K562 (cell line): ENCODE results near the gene CTNNA3. TPM values are rescaled to one million over a fixed set of nuclear protein-coding genes. Genes with fewer than 3 reads are reported as not detected.

Experiments used
- ATAC-seq: fragments of 200-7000 bp; cut with Tn5 transposase; 3 replicates; pipeline ENCODE4 v1.9.1; 2020; ENCODE audit warnings: moderate library complexity
- BruUV-seq: library from RNA; stranded (reverse); fragments of 400-500 nt; replicated peaks from 2 replicates; lab custom pipeline; 2021; lab: Mats Ljungman, UMichigan
- CTCF ChIA-PET: fragments of 300-600 bp; formaldehyde crosslinking; extraction: SDS; loops from one replicate; lab custom pipeline; 2021; ENCODE audit warnings: low intra/inter-chr PET ratio; lab: Yijun Ruan, JAX
- POLR2A ChIA-PET: fragments of 300-600, 350-650 bp; sonication (Branson Sonifier 250); formaldehyde crosslinking; extraction: SDS; loops from one replicate; lab custom pipeline; 2021; ENCODE audit warnings: antibody characterized with exemption, inconsistent platforms; lab: Yijun Ruan, JAX
- DNase-seq, 4 experiments: peaks; one replicate each; pipeline versions ENCODE4 v3.0.0 to v3.0.0-alpha.2; 2011 to 2018; ENCODE audit warnings: low spot score in 3 of 4, mixed read lengths in 3 of 4; ENCODE audit errors: extremely low read depth in 1 of 4
- FAIRE-seq: peaks from 2 replicates; lab custom pipeline; 2011; peaks lifted over from hg19 to GRCh38; lab: Jason Lieb, UNC
- H2AFZ ChIP-seq: 2 replicates; pipeline ENCODE4 v1.6.0; 2011; ENCODE audit warnings: low read depth, low read length, control low read depth, inconsistent platforms
- H3K27ac ChIP-seq: fragments of 200-600 bp; 3 replicates; pipeline ENCODE4 v1.8.0; 2011; ENCODE audit warnings: low read depth, mild to moderate bottlenecking, control low read depth, inconsistent platforms, low read length, moderate library complexity, mixed read lengths; ENCODE audit errors: extremely low read depth
- H3K27me3 ChIP-seq, 2 experiments: fragments of 300-600 bp in 1 of 2; 2 replicates in 1 of 2; 3 replicates in 1 of 2; pipeline versions ENCODE4 v1.6.0 to v1.8.0; 2011; ENCODE audit warnings: inconsistent platforms in 2 of 2, low read length in 2 of 2, mild to moderate bottlenecking in 1 of 2, mixed read lengths in 1 of 2, moderate library complexity in 1 of 2; ENCODE audit not compliant: control insufficient read depth in 2 of 2, insufficient read depth in 2 of 2
- H3K36me3 ChIP-seq: fragments of 300-600 bp; 3 replicates; pipeline ENCODE4 v1.8.0; 2011; ENCODE audit warnings: mild to moderate bottlenecking, low read length, inconsistent platforms; ENCODE audit not compliant: control insufficient read depth, insufficient read depth
- H3K4me1 ChIP-seq, 2 experiments: fragments of 200-600 bp in 1 of 2; replicated peaks in 1 of 2; 2 replicates in 1 of 2; 3 replicates in 1 of 2; pipeline versions ENCODE4 v1.5.1 to v1.8.0; 2011; ENCODE audit warnings: inconsistent platforms in 2 of 2, low read length in 2 of 2, mild to moderate bottlenecking in 1 of 2, mixed read lengths in 1 of 2, moderate library complexity in 1 of 2; ENCODE audit not compliant: control insufficient read depth in 2 of 2, insufficient read depth in 2 of 2
- H3K4me2 ChIP-seq: 2 replicates; pipeline ENCODE4 v1.6.1; 2011; ENCODE audit warnings: low read length, control low read depth, inconsistent platforms, mixed read lengths; ENCODE audit not compliant: insufficient read depth
- H3K4me3 ChIP-seq: fragments of 200-600 bp; sonication (generic), shearing (Covaris generic); 2 replicates; pipeline ENCODE4 v1.5.1; 2016; ENCODE audit warnings: control low read depth, inconsistent platforms
- H3K79me2 ChIP-seq: fragments of 200-600 bp; 3 replicates; pipeline ENCODE4 v1.8.0; 2011; ENCODE audit warnings: low read length, inconsistent platforms; ENCODE audit not compliant: control insufficient read depth, insufficient read depth
- H3K9ac ChIP-seq, 2 experiments: 2 replicates each; pipeline versions ENCODE4 v1.6.0 to v1.6.1; 2011; ENCODE audit warnings: low read depth in 2 of 2, low read length in 2 of 2, control low read depth in 1 of 2, inconsistent platforms in 1 of 2, mild to moderate bottlenecking in 1 of 2, mixed read lengths in 1 of 2; ENCODE audit not compliant: insufficient read depth in 1 of 2
- H3K9me1 ChIP-seq: one replicate; pipeline ENCODE4 v1.6.0; 2011; ENCODE audit warnings: inconsistent platforms, mild to moderate bottlenecking, low read length, moderate library complexity; ENCODE audit not compliant: control insufficient read depth, insufficient read depth
- H3K9me3 ChIP-seq: replicated peaks from 2 replicates; pipeline ENCODE4 v1.5.1; 2011; ENCODE audit warnings: low read depth, low read length, inconsistent platforms; ENCODE audit not compliant: control insufficient read depth, insufficient read depth
- H4K20me1 ChIP-seq: replicated peaks from 2 replicates; pipeline ENCODE4 v1.6.1; 2011; ENCODE audit warnings: low read length, inconsistent platforms, mixed read lengths; ENCODE audit not compliant: control insufficient read depth, insufficient read depth
- BCL6 ChIP-seq: fragments of 250-450 bp; sonication (Bioruptor Pico); IDR thresholded peaks from 2 replicates; pipeline ENCODE4 v1.4.0; 2020
- BRD4 ChIP-seq: fragments of 200-600 bp; sonication (generic); IDR thresholded peaks from 2 replicates; pipeline ENCODE4 v1.6.1; 2017; ENCODE audit warnings: inconsistent platforms
- CBFB ChIP-seq: sonication (generic); formaldehyde crosslinking; IDR thresholded peaks from 2 replicates; pipeline ENCODE4 v1.4.0; 2020; ENCODE audit warnings: mild to moderate bottlenecking, missing genetic modification reagents
- CHD1 ChIP-seq: fragments of 200-600 bp; sonication (generic); IDR thresholded peaks from one replicate; pipeline ENCODE4 v1.6.1; 2012; ENCODE audit warnings: mild to moderate bottlenecking, moderate library complexity, low read length, inconsistent platforms
- FOXJ2 ChIP-seq: fragments of 200-800 bp; sonication (Bioruptor generic); IDR thresholded peaks from 2 replicates; pipeline ENCODE4 v1.6.1; 2016; ENCODE audit warnings: missing genetic modification characterization, missing compliant biosample characterization
- MEIS2 ChIP-seq: fragments of 450-650 bp; IDR thresholded peaks from 2 replicates; pipeline ENCODE4 v1.6.1; 2014; ENCODE audit warnings: mild to moderate bottlenecking; ENCODE audit not compliant: partially characterized antibody
- POLR2AphosphoS2 ChIP-seq: IDR thresholded peaks from 2 replicates; pipeline ENCODE4 v1.6.1; 2012; ENCODE audit warnings: low read length, improper control_type of control experiment
- POLR2AphosphoS5 ChIP-seq: IDR thresholded peaks from 2 replicates; pipeline ENCODE4 v1.6.1; 2011; ENCODE audit warnings: mild to moderate bottlenecking, low read depth, low read length, moderate library complexity; ENCODE audit not compliant: control insufficient read depth, insufficient read depth
- SETDB1 ChIP-seq: IDR thresholded peaks from one replicate; pipeline ENCODE4 v1.6.1; 2012; ENCODE audit warnings: low read length, control low read depth, inconsistent platforms
- U2AF1 ChIP-seq: fragments of 200-400 bp; formaldehyde crosslinking; optimal IDR thresholded peaks from 2 replicates; pipeline ENCODE3; 2017; ENCODE audit warnings: mild to moderate bottlenecking, low read depth, low read length, moderate library complexity
- WGBS: fragments of 100-300 bp; shearing (Covaris generic); methylation state at CpG from one replicate; pipeline ENCODE4 v1.1.6; 2016; ENCODE audit warnings: low coverage, mixed read lengths; ENCODE audit not compliant: insufficient coverage; ENCODE audit errors: missing lambda C conversion rate; 5-methylcytosine and 5-hydroxymethylcytosine counted together
- in situ Hi-C: fragments of 300-500 bp; cut with MboI; formaldehyde crosslinking; loops from 4 replicates; pipeline ENCODE4 v1.15.0; 2018; ENCODE audit warnings: inconsistent platforms, mixed read lengths
- intact Hi-C: fragments of 100-400 bp; cut with micrococcal nuclease; formaldehyde crosslinking; loops from 2 replicates; pipeline ENCODE4 v1.14.2; 2022
- polyA plus RNA-seq, 8 experiments: library from polyadenylated mRNA; depleted of rRNA in 4 of 8; stranded (reverse) in 5 of 8; unstranded in 3 of 8; fragments of >200 nt; fragmentation: Nextera tagmentation in 2 of 8; fragmentation: Illumina TruSeq in 1 of 8; extraction: Ambion mirVana in 2 of 8; extraction: Trizol in 1 of 8; gene quantifications; 2 replicates each; pipeline versions ENCODE4 v1.2.1 to v1.2.3, GENCODE V29; 2011 to 2014; ENCODE audit warnings: inconsistent platforms in 1 of 8, missing spikeins in 1 of 8
- total RNA-seq, 7 experiments: library from RNA; depleted of rRNA in 6 of 7; stranded (reverse); fragments of >200 nt in 6 of 7; fragmentation: Illumina TruSeq in 2 of 7; extraction: Trizol in 2 of 7; gene quantifications; 2 replicates each; pipeline versions ENCODE4 v1.2.1 to v1.2.3, GENCODE V29; 2011 to 2021; ENCODE audit warnings: low replicate concordance in 1 of 7
- TF ChIP-seq, protein P1 (sequence below): sonication (generic); formaldehyde crosslinking; IDR thresholded peaks from 2 replicates; pipeline ENCODE4 v1.8.0; 2022; ENCODE audit warnings: mild to moderate bottlenecking, missing genetic modification reagents
- TF ChIP-seq, protein P2 (sequence below): fragments of 250-450 bp; sonication (Bioruptor Pico); IDR thresholded peaks from 2 replicates; pipeline ENCODE4 v1.8.0; 2022; ENCODE audit warnings: moderate library complexity, mild to moderate bottlenecking, inconsistent platforms
- TF ChIP-seq, protein P3 (sequence below): fragments of 450-650 bp; formaldehyde crosslinking; IDR thresholded peaks from 2 replicates; pipeline ENCODE4 v1.4.0; 2022; ENCODE audit warnings: missing genetic modification characterization
- TF ChIP-seq, protein P4 (sequence below): IDR thresholded peaks from 3 replicates; pipeline ENCODE4 v1.6.1; 2011; ENCODE audit warnings: borderline replicate concordance, mild to moderate bottlenecking; ENCODE audit not compliant: insufficient read length, insufficient read depth

Gene CTNNA3
- total and polyA plus RNA-seq, 9 of the 15 experiments (the other 6 are each of a cell fraction or from before 2014, with no cell fraction given): 0.04 TPM; not detected in 8

DNA sequence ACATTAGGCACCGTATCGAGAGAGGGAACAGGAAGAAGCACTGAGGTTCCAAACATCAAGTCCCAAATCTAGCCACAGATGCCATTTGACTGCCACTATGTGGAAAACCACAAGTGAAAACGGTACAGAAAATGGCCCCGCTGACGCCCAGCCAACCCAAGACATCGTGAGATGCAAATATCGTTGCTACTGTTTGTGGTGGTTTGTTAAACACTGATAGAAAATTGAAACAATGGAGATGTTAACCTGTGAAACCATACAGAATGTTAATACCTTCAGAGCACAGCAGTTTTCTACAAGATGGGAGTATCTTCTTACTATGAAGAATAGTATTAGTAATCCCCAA is 922.5 kb downstream of the CTNNA3 start (continued):
- no peak for TF ChIP-seq BCL6 (CRISPR knock-in tag)

DNA sequence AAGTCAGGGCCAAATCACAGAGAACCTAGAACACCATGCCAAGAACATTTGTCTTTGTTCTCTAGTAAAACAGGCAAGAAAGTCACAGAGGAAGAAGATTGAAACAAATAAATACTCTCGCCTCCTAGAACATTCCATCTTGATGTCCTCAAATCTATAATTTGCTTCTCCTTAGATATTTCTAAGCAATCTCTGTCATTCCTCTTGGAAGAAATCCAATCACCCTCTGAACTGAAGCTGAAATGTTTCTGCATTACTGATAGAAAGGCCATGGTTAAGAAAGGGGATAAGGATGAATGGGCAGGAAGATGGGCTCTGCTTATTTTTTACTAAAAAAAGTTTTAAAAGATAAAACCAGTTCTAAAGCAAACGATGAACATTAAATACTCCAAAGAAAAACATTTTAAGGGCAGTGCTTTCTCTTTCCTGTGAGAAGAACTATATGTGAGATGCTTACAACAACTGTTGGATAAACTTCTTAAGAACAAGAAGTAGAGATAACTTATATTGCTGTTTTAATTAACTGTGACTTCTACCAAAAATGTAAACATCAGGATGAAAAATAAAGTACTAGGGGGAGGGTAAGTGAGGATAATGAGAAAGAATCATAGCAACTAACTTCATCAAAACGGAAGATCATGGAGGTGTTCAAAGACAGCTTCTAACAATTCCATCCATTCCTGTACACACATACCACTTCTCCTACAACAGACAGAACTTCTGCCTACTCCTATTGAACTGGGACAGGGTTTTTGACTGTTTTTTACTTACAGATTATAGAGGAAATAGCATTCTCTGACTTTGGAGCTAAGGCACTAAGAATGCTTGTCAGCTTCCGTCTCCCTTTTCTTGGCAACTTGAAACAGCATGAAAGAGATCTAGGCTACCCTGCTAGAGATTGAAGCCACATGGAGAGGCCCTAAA is 923.2 kb downstream of the CTNNA3 start:
- H3K9ac ChIP-seq: no peak overlapping the region
- intact Hi-C loops (no loop called here), in situ Hi-C loops (no loop called here)
- H3K79me2 ChIP-seq: no peaks in the 10 kb centered on the region
- H3K4me3 ChIP-seq: no peak overlapping the region
- no peaks in the 10 kb centered on the region for H4K20me1 ChIP-seq
- 1% methylated on average over 4 of the region's 4 CpGs for WGBS
- H3K27me3 ChIP-seq: no peaks in the 10 kb centered on the region
- no TSS peak for BruUV-seq
- no peak overlapping the region for H2AFZ ChIP-seq
- no peaks in the 10 kb centered on the region for H3K4me1 ChIP-seq
- no peak overlapping the region for H3K4me2 ChIP-seq
- ChIA-PET CTCF (no interaction called here), POLR2A (no interaction called here)
- no peaks in the 10 kb centered on the region for H3K9me1 ChIP-seq
- no peak overlapping the region for H3K27ac ChIP-seq
- no peaks in the 10 kb centered on the region for H3K9me3 ChIP-seq
- ATAC-seq: no peak
- no peak for FAIRE-seq
- DNase-seq: no peak
- no peaks in the 10 kb centered on the region for H3K36me3 ChIP-seq
- no peak for TF ChIP-seq BRD4
- TF ChIP-seq POLR2AphosphoS2: no peak
- TF ChIP-seq, protein P1, sequence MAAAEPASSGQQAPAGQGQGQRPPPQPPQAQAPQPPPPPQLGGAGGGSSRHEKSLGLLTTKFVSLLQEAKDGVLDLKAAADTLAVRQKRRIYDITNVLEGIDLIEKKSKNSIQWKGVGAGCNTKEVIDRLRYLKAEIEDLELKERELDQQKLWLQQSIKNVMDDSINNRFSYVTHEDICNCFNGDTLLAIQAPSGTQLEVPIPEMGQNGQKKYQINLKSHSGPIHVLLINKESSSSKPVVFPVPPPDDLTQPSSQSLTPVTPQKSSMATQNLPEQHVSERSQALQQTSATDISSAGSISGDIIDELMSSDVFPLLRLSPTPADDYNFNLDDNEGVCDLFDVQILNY (CRISPR knock-in tag): no peak
- no peak for TF ChIP-seq FOXJ2 (tag)
- no peak for TF ChIP-seq CHD1
- TF ChIP-seq, protein P2, sequence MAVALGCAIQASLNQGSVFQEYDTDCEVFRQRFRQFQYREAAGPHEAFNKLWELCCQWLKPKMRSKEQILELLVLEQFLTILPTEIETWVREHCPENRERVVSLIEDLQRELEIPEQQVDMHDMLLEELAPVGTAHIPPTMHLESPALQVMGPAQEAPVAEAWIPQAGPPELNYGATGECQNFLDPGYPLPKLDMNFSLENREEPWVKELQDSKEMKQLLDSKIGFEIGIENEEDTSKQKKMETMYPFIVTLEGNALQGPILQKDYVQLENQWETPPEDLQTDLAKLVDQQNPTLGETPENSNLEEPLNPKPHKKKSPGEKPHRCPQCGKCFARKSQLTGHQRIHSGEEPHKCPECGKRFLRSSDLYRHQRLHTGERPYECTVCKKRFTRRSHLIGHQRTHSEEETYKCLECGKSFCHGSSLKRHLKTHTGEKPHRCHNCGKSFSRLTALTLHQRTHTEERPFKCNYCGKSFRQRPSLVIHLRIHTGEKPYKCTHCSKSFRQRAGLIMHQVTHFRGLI (CRISPR knock-in tag): no peak
- TF ChIP-seq, protein P3, sequence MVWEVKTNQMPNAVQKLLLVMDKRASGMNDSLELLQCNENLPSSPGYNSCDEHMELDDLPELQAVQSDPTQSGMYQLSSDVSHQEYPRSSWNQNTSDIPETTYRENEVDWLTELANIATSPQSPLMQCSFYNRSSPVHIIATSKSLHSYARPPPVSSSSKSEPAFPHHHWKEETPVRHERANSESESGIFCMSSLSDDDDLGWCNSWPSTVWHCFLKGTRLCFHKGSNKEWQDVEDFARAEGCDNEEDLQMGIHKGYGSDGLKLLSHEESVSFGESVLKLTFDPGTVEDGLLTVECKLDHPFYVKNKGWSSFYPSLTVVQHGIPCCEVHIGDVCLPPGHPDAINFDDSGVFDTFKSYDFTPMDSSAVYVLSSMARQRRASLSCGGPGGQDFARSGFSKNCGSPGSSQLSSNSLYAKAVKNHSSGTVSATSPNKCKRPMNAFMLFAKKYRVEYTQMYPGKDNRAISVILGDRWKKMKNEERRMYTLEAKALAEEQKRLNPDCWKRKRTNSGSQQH: no peak
- TF ChIP-seq U2AF1: no peak
- TF ChIP-seq MEIS2: no peak
- TF ChIP-seq POLR2AphosphoS5: no peak
- TF ChIP-seq CBFB (CRISPR knock-in tag): no peak
- no peak for TF ChIP-seq SETDB1
- TF ChIP-seq, protein P4, sequence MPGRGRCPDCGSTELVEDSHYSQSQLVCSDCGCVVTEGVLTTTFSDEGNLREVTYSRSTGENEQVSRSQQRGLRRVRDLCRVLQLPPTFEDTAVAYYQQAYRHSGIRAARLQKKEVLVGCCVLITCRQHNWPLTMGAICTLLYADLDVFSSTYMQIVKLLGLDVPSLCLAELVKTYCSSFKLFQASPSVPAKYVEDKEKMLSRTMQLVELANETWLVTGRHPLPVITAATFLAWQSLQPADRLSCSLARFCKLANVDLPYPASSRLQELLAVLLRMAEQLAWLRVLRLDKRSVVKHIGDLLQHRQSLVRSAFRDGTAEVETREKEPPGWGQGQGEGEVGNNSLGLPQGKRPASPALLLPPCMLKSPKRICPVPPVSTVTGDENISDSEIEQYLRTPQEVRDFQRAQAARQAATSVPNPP: no peak
